ENCODE results near the gene GABPA.
"Not testable (repeated sequence)": the region's sequence is repeated elsewhere in the genome, so short reads cannot be mapped to it uniquely, and the experiment has no call there.

GABPA gene

DNA sequence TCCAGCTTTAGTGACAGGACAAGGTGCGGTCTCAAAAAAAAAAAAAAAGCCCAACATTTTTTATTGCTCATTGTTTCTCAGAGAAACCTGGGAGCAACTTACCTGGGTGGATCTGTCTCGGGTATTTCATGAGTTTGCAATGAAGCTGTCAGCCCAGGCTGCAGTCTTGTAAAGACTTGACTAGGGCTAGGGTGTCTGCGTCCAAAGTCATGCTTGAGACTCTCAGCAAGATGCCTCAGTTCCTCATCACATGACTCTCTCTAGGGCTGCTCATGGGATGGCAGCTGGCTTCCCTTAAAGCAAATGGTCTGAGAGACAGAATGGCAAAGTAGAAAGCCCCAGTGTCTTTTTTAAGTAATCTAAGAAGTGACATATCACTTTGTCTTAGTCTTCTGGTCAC lies 8.1 kb downstream of the GABPA start:
- no peak for DNase-seq

GRCh38 chr21:25744854-25745253 lies 10.1 kb downstream of the GABPA start:
- DNase-seq, result no peak

DNA sequence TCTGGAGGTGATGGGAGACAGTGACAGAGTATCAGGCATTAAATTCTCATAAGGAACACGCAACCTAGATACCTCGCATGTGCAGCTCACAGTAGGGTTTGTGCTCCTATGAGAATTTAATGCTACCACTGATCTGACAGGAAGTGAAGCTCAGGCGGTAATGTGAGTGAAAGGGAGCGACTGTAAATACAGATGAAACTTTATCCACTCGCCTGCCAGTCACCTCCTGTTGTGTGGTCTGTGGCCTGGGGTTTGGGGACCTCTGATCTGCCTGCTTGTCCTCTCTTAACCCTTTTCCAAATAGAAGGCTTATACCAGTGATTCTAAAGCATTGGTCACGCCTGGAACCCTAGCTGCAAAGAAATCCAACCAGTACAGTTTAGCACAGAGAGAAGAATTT lies 15.3 kb downstream of the GABPA start:
- no peak for DNase-seq

DNA sequence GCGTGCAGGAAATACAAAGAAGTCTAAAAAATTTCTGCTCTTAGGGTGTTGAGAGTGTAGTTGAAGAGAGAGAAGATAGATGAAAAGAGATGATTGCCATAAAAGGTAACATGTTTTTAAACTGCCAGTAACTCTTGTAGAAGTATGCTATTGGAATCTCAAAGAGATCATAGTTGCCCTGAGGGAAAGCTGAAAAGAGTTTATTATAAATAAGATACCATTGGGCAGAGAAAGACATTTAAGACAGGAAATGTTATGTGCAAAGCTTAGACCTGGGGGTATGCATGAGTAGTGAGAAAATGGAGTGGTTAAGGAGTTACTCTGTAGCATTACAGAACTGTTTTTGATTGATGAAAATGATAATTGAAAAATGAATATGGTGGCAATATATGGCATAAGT lies 17.6 kb downstream of the GABPA start:
- DNase-seq, result no peak

GRCh38 chr21:25756190-25756932 lies 21.6 kb downstream of the GABPA start:
- no peak for DNase-seq

DNA sequence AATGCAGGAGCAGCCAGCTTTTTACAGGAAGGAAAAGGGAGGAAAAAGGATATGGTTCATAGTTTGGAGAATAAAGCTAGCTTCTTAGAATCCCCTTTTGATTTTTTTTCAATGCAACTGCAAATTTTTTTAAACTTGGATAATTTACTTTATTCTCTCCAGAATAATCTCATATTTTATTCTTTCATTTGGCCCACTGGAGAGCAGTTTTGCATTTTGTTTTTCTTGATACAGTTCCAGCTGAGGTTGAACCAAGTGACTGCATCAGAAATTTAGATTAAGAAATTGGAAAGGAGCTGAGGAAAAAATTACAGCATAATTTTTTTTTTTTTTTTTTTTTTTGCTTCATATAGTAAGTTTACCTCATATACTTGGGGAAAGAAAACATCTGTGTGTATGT lies 22.8 kb downstream of the GABPA start:
- no peak for DNase-seq

DNA sequence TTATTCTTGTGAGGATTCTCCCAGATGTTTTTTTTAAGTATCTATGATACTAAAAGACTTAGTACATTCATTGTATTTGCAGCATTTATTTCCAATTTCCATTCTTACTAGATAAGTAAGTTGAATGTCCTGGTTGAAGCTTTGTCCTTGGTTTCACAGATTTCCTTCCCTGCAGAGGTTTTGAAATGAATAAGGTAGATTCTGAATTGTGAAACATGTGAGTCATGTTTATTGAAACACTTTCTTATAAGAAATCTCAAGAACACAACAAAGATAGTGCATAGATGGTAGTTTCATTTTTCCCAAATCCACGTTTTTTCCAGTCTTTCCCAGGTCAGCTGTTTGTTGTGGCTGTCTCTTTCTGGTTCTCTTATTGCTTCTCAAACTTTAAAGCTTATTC lies 24.8 kb downstream of the GABPA start:
- no peak for DNase-seq

DNA sequence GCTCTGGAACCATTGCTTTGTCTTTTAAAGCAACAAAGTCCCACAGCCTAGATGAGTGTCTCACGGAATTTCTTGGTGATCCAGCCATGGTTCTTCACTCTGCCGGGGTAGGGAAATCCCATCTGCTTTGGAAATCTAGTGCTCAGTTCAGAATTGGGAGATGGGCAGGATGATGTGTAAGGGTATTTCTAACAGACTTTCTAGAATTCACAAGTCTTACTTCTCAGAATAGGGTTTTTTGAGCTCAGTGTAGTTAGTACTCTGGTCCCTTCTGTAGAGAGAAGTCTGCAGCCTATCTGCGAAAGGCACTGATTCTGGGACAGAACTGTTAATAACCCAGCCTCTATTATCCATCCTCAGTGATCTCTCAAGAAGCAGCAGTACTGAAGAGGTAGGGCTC lies 25.3 kb downstream of the GABPA start:
- no peak for DNase-seq

- no peak for DNase-seq
Measured at GRCh38 chr21:25760677-25761076, 25.9 kb downstream of the GABPA start.

DNA sequence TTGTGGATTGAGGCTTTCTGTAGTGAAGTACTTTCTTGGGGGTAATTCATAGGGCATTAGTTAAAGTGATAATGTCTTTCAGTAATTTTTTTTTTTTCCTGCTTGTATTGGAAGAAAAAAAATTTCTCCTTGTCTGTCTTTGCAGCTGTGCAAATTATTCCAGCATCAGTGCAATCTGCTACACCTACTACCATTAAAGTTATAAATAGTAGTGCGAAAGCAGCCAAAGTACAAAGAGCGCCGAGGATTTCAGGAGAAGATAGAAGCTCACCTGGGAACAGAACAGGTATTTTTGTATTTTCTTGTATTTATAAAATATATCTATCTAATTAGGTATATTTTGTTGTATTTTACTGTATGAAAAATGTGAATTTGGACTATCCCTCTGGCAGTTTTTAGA lies 29.3 kb downstream of the GABPA start:
- DNase-seq, result no peak

DNA sequence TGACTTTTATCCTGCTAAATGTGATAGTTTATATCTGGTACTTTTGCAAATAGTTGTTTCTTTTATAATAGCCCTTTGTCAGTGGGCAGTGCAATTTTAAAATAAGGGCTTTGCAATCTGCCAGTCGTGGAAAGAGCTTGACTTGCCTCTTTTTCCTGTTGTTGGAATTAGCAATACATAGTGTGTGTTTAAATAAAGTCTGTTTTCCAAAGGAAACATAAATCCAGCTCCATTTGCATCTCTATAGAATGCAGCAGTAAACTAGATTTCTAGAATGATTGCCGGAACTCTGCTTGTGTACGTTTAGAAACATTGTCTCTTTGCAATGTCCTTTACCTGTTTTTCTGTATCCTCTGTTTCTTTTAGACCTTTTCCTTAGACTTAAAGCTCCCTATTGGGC lies 33.1 kb downstream of the GABPA start:
- DNase-seq, result no peak

- DNase-seq, result no peak
Measured at GRCh38 chr21:25772686-25773085, 37.9 kb downstream of the GABPA start.

DNA sequence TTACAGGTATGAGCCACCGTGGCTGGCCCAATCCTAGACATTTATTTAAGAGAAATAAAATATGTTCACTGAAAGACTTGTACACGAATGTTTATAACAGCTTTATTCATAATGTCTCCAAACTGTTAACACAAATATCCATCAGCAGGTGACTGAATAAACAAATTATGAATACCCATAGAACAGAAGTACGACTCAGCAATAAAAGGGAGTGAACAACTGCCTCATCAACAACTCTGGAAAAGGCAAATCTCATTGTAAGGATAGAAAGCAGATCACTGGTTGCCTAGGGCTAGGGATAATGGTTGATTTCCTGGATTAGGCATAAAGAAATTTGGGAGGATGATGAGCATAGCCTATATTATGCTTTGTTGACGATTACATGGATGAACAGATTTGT lies 41.7 kb downstream of the GABPA start:
- no peak for DNase-seq

- not testable (repeated sequence) for DNase-seq
Measured at GRCh38 chr21:25778126-25778875, 43.5 kb downstream of the GABPA start.

GRCh38 chr21:25788677-25789076 lies 53.9 kb downstream of the GABPA start:
- no peak for DNase-seq

- DNase-seq, result peak in 1 of 2 experiments; percentile 5
Measured at GRCh38 chr21:25790122-25790877, 55.5 kb downstream of the GABPA start.

DNA sequence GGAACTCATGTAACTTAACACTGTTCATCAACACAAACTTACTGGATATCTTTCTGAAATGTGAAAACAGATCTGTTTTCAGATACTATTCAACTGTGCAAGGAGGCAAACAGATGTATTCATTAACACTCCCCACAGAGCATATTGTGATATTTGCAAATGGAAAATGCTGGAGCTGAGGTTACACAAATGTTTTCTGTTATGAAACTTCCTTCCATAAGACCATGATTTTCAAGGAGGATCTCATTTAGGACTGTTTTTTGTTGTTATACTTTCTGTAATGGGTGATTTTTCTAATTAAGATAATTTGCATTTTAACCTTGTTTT lies 56.1 kb downstream of the GABPA start:
- no peak for DNase-seq

- no peak for DNase-seq
Measured at GRCh38 chr21:25791319-25791718, 56.5 kb downstream of the GABPA start.

DNA sequence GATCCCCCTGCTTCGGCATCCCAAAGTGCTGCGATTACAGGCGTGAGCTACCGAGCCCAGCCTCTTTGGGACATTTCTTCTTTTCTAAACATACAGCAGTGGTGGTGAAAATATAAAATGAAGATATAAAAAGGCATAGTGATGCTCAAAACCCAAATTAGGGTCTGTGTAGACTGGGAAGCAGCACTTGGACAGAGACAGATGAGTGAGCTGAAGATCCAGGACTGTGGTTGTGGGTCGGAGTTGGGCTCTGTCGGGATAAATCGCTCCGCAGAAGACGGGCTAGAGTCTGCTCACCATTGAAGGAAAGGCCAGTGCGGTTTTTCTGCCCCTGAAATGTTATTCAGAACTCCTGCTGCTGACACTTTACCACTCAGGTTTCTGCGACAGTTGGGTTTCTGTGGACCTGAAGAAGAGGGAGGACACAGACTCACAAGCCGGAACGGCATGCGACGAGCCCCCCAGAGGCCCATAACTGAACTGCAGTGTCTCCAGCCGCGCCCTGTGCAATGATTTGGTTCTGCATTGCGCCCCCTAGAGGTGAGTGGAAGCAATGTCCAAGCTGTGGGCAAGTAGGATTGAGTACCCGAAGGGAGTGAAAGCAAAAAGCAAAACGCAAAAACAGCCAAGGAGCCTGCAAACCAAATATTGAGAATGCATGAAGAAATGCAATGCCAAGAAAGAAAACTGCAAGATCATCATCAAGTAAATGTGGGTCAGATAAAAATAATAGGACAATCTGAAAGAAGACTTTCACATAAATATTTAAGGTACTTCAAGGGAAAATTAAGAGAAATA lies 66.6 kb downstream of the GABPA start:
- DNase-seq, result no peak

GRCh38 chr21:25806060-25806459 lies 71.3 kb downstream of the GABPA start:
- no peak for DNase-seq

- DNase-seq, result no peak
Measured at GRCh38 chr21:25807191-25807590, 72.4 kb downstream of the GABPA start.

DNA sequence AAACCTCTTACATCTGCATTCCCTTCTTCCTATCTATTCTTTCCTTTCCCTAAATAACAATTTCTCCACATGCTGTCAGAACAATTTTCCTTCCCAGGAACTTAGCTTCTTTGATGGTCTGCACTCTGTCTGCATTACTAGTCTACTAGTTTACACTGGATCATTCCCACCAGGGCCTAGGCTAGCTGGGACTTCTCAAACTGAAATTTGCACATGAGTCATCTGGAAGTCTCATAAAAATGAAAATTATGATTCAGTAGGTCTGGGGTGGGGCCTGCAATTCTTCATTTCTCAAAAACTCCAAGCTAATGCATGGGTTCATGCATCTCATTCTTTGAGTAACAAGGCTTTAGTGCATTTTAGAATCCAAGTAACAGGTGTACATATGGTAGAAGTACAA lies 74.2 kb downstream of the GABPA start:
- no peak for DNase-seq

DNA sequence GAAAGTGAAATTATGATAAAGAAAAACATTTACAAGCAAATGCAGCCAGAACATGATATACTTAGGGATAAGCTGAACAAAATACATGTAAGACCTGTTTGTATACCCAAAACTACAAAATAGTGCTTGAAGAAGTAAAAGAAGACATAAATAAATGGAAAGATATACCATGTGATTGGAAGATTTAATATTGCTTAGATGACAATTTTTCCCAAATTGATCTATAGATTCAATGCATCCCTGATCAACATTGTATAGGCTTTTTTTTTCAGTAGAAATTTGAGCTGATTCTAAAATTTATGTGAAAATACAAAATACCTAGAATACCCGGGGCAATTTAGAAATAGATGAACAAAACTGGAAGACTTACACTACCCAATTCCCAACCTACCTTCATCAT lies 76.4 kb downstream of the GABPA start:
- DNase-seq, result no peak
